Measurements from ENCODE around the gene GM2A.

The GM2A gene

DNA sequence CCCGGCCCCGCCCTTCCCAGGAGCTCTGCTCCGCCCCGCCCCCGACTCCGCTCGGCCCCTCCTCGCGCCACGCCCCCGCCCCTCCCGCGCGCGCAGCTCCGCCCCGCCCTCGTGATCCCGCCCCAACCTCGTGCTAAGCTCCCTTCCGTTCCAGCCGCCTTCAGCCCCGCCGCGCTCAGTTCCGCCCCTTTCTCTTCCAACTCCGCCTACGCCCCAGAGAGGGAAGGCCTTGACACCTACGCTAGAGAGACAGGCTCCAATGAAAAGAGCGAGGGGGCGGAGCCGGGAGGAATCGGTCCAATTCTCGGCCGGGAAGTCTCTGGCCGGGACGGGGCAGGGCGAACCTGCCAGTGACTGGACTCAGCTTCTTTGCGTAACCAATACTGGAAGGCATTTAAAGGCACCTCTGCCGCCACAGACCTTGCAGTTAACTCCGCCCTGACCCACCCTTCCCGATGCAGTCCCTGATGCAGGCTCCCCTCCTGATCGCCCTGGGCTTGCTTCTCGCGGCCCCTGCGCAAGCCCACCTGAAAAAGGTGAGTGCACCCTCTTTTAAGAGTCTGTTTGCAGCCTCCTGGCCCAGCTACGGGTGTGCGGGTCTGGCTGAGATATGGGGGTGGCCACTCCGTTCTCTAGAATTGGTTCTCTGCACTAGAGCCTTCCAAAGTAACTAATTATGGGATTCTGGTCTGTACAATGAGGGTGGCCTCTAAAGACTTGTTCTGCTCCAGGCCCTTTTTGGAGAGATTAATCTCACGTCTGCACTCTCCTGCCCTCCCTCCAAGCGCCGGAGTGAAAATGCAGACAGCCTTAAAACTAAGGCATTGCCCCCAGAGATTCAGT is at the start of gene GM2A:
Gene GM2A, plus strand, starts transcription at position 424 of the 843 bp plus-strand sequence. Its CDS starts 32 bp downstream, at position 456.
- peak; percentile 99 for DNase-seq

- DNase-seq = peak; percentile 6 to 12
These were observed 48.9 kb upstream of the GM2A start for GRCh38 chr5:151204051-151204450.

- DNase-seq = peak in 1 of 2 experiments; percentile 17
These were observed 47.6 kb upstream of the GM2A start for GRCh38 chr5:151205411-151205810.

DNA sequence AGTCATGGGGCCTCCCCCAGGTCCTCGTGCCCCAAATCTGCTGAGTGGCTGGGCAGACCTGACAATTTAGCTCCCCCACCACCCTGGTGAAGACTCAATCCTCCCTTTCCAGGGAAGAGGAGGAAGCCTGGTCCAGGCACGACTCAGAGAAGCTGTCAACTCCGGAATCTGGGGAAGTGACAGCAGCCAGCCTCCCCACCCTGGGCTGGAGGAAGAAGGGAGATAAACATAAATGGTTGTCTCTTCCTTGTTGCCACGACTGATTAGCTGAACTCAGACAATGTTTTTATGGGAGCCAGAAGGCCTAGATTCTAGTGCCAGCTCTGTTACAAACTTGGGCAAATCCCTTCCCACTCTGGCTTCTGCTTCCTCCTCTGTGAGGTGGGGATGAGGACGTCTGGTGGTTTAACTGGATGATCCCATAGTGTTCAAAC is 44.5 kb upstream of the GM2A start:
- peak in 1 of 2 experiments; percentile 32 for DNase-seq

DNA sequence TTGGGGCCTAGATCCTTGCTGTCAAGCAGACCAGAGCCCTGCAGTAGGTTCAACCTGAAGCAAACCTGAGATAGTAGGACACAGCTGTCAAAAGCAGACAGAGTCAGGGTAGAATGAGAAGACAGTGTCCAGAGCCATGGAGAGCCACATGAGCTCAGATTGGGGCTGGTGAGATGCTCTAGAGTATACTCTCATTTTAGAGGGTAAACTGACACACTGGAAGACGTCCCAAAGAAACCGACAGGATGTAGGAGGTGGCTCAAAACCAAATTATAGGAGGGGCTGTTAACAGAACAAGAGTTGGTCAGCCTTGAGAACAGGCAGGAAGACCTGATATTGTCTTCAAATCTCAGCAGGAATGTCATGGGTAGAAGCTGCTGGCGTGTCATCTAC is 40.6 kb upstream of the GM2A start:
- DNase-seq = no peak

DNA sequence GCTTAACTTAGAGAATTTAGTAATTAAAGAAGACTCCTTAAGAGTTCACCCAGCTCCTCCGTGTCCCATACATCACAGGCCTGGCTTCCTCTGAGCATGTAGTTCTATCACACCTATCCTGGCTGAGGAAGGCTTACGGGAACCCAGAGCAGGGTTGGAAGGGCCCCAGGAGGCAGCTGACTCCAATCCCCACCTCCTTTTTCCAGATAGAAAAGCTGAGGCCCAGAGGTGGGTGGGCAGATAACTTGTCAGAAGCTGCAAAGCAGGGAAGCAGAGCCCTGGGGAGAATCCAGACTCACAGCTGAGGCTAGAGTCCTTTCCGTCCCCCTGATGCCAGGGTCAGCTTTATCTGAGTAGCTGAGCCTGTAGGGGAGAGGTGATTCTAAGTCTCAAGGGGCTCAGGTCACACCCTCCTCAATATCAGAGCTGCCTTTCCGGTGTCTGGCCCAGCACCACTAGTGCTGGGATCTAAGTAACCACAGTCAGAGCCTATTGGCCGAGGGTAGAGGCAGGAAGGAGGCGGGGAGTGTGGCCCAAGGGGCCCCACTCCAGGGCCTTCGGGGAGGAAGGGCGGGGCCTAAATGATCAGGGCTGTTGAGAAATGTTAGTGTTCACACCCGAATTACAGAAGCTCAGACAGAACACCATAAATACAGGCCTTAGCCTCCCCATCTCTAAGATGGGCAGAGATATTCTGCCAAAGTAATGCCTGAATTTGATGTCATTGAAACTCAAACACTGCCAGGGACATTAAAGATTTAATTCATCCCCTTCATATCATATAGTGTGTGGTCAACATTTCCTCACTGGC is 39.0 kb upstream of the GM2A start:
- peak; percentile 88 to 89 for DNase-seq

DNA sequence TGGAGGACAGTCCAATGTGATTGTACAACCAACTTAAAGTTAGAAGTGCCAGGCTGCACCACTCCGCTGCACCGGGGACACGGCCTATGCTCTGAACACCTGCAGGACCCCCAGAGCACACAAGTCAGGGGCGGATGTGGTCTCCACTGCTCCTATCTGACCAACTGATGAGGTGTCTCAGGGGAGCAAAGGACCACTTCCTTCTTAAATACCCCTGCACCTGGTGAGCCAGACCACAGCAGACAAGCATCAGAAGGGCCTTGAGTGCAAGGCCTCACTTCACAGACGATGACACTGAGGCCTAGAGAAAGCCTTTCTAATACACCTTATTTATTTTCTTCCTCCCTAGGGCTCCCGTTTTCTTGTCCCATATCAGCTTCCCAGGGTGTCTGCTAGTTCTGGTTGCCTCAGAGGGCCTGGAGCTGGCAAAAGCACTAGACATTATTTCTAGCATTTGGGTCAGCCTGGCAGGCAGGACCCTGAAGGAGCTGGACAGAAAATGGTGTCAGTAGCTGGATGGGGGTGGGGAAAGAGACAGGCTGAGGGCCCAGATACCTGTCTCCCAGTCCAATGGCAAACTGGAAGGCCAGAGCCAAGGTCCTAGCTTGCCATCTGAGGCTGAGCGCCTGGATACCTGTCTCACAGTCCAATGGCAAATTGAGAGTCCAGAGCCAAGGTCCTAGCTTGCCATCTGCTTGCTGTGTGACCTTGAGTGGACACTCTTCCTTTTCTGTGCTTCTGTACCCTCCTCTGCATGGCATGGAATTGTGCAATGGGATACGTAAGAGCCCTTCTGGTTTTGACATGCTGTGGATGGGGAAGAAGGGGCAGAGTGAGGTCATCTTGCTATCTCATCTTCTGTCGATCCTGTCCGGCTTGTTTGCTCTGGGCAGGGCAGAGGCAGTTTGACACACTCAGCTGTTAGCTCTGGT is 38.1 kb upstream of the GM2A start:
- DNase-seq = peak; percentile 54 to 59

DNA sequence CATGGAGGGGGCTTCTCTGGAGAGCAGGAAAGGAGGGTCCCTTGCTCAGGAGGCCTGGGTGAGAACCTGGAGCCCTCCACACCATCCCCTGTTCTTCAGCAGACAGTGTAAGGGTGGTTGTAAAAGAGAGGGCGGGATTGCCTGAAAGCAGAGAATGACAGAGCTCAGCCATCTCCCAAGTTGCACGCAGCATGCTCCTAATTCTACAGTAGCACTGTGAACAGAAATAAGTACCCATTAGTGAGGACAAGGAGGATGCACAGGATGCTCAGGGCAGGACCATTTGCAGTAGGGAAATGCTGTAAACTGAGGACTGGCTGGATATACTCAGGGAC is 37.5 kb upstream of the GM2A start:
- no peak for DNase-seq

GRCh38 chr5:151216781-151217180 is 36.2 kb upstream of the GM2A start:
- DNase-seq = peak in 1 of 2 experiments; percentile 1

DNA sequence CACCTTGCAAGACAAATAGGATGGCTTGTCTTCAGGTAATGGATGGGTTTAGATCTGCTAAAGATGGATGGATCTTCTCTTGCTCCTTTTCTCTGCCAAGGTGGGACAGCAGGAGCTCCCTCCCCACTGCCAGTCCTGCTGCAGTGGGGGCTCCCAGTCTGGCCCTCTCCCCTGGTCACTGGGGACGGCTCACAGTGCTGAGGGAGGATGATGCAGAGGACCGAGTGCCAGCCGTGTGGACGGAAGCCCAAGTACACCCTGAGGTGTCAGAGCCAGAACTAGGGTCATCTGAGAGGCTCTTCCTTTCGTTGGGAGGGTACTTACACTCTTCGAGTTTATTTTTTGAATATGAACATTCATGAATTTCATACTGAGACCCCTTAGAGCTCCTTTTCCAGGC is 34.8 kb upstream of the GM2A start:
- no peak for DNase-seq

- no peak for DNase-seq
These were observed 33.8 kb upstream of the GM2A start for GRCh38 chr5:151219138-151219537.

- DNase-seq = no peak
These were observed 33.2 kb upstream of the GM2A start for GRCh38 chr5:151219789-151220188.

DNA sequence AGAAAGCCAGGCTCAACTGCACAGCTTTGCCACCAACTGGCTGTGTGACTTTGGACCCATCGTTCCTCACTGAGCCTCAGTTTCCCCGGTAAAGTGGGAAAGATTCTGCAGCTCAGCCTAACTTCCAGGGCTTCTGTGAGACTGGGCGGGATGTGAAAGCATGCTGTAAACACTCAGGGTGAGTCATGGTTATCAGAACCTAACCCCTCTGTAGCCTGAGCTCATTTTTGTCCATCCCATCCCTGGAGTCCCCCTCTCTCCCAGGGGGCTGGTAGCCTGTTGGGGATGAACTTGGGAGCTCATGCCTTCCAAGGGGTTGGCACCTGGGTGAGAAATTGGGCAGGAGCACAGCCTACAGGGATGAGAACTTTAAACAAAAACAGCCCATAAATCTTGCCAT is 31.4 kb upstream of the GM2A start:
- DNase-seq = peak in 1 of 2 experiments; percentile 46

DNA sequence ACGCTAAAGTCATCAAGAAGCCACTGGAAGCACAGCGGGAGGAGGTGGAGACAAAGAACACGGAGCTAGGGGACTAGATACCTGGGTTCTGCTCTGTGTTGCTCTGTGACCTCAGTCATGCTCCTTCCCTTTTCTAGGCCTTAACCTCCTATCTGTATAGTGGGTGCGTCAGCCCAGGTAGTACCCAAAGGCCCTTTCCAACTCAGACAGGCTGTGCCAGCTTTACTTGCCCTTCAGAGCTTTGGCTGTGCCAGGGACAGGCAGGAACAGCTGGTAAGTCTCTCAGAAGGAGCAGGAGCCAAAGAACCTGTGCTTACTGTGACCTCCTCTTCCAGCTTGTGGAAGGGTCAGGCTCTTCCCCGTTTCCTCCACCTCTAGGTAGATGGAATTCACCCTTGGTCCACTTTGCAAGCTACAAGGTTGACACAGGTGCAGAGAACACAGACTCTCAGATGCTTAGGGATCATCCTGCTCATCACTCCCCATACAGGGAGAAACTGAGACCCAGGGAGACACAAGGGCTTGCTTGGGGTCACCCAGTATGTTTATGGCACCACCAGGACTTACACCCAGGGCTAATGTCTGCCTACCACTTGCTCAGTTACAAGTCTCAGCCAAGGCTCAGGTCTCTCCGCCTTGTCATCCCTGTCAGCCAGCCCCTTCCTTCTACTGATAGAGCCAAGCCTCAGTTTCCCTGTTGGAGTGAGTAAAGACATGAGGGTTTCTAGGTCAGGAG is 30.8 kb upstream of the GM2A start:
- peak in 1 of 2 experiments; percentile 39 for DNase-seq

DNA sequence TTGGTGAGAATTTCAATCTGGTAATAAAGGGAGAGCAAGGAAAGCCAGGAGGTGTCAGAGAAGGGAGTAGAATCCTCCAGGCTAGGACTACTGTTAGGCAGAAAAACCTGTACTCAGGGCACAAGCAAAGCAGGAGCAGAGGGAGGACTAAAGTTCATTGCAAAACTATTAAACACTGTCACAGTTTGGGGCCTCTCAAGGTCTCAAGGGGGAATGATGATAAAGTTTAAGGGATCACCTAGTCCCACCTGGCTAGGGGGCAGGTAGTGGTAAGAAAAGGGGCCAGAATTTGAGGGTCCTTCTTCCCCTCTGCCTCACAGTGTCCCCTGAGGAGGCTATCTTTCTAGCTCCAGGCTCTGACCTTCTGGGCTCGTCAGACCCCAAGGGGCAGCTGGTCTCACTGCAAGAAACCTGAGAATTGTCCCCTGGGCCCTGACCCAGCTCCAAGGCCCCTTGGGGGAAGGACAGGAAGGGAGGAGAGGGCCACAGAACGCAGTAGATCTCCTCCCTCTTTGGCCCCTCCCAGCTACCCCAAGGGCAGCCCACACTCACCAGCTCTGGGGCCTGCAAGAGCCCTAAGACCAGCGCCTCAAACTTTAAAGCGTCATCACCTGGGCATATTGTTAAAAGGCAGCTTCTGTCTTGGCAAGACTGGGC is 30.1 kb upstream of the GM2A start:
- DNase-seq = no peak

GRCh38 chr5:151223447-151224264 is 29.3 kb upstream of the GM2A start, which contains the start of gene CCDC69:
TSS of gene CCDC69 (minus strand) at chr5:151224092. CDS start at chr5:151223970, 122 bp downstream.
- peak; percentile 76 to 80 for DNase-seq

DNA sequence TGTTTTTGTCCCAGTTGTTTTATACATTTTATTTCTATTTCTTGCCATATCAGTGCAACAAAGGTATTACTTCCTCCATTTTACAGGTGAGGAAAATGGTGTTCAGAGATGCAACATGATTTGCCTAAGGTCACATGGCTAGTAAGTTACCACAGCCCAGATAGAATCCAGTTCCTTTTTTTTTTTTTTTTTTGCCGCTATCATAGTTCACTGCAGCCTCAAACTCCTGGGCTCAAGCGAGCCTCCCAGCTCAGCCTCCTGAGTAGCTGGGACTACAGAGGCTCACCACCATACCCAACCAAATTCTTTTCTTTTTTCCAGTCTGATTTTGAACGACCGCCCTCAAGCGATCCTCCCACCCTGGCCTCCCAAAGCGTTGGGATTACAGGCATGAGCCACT is 28.6 kb upstream of the GM2A start:
- no peak for DNase-seq

GRCh38 chr5:151225071-151225470 is 27.9 kb upstream of the GM2A start:
- DNase-seq = no peak

- no peak for DNase-seq
These were observed 27.5 kb upstream of the GM2A start for GRCh38 chr5:151225475-151225874.

GRCh38 chr5:151227918-151228447 is 25.0 kb upstream of the GM2A start:
- no peak for DNase-seq
